GM21529 (cell line): ENCODE results near the gene CPXM2.

Experiments used
- ATAC-seq: cut with Tn5 transposase; IDR thresholded peaks from one replicate; pipeline ENCODE4 v1.9.1; 2021; ENCODE audit not compliant: unreplicated experiment

CPXM2 gene

DNA sequence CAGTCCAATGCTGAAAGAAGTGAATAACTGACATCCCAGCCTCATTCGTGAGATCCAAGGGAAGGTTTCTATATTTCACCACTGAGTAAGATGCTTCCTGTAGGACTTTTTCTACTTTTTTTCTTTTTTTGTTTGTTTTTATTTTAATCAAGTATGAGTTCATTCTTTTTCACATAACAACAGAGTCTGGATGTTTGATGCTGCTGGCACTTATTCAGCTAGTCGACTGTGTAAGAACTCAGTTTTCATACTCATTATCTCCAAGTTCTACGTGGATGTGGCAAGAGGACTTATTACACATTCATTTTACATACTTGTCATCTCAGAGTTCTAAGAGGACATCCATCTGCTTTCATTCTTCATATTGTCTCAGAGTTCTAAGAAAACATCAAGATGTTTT lies 86.9 kb downstream of the CPXM2 start:
- ATAC-seq: no peak

DNA sequence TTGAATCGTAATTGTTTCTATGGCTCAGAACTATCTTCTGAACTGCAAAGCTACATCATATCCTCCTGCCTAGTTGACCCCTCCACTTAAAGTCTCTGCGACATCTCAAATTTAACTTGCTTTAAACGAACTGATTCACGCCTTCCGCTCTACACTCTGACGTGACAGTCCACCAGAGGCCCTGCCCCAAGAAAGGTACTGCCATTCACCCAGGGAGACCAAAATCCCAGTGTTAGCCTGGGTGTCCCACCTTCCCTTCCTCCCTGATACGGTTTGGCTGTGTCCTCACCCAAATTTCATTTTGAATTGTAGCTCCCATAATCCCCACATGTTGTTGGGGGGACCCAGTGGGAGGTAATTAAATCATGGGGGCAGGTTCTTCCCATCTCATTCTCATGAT lies 90.8 kb downstream of the CPXM2 start:
- ATAC-seq: no peak

DNA sequence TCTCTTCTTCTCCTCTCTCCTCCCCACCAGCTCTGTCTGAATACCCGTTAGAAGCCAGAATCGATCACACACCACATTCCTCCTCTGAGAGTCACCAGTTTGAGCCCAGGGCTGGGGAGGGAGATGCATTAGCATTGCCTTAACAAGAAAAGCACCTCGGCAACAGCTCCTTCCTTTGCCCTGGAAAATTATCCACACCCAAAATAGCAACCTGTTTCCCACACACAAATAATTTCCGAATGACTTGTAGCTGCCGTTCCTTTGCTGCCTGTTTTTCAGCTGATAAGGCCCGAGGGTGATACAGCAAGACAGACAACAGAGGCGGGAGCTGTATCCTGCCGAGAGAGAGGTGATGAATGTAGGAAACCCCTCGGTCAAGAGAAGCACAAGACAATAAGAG lies 91.3 kb downstream of the CPXM2 start:
- ATAC-seq: no peak

DNA sequence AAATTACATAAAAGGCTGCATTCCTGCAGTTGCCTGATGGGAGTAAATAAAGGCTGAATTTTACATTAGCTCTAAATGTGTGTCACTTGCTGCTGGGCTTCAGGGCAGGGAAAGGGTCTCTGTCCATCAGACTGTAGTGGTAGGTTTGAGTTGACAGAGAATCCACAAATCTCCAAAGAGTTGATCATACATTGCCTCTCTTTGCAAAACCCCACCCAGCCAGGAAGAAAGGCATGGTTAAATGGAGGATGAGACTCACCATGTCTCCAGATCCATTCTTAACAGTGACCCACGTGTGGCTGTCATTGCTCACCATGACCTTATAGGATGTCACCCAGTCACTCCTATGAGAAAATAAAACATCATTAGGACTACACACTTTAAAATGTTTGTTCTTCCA lies 92.8 kb downstream of the CPXM2 start:
- ATAC-seq: no peak

DNA sequence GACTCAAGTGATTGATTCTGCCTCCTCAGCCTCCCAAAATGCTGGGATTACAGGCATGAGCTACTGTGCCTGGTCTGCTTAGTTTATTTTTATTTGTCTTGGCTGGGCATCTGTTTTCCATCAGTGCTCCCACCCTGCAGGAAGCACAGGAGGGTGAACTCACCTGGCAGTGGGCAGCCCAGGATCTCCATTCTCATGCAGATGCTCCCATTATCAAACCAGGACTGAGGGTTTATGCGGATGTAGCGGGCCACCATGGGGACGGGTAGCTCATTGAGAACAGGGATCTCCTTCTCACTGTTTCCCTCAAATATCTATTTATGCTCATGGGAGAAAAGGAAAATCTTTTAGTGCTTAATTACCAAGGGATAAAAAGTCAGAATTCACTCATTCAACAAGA lies 93.8 kb downstream of the CPXM2 start:
- no peak for ATAC-seq

DNA sequence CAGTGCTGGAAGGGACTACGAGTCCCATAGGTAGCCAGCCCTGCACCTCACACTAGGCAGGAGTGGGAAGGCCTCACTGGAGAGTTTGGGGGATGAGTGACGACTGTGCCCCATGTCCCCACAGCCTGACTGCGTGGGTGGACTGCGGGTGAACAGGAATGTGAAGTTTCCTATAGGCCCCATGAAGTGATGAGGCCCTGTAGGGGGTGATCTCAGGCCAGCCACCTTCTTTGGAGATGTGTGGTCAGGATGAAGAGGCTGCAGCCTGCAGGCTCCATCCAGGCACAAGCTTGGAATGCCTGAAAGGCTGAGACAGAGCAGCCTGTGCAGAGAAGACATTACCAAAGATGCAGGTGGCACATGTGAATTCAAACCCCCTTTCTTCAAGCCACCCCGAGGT lies 94.9 kb downstream of the CPXM2 start:
- ATAC-seq: no peak

DNA sequence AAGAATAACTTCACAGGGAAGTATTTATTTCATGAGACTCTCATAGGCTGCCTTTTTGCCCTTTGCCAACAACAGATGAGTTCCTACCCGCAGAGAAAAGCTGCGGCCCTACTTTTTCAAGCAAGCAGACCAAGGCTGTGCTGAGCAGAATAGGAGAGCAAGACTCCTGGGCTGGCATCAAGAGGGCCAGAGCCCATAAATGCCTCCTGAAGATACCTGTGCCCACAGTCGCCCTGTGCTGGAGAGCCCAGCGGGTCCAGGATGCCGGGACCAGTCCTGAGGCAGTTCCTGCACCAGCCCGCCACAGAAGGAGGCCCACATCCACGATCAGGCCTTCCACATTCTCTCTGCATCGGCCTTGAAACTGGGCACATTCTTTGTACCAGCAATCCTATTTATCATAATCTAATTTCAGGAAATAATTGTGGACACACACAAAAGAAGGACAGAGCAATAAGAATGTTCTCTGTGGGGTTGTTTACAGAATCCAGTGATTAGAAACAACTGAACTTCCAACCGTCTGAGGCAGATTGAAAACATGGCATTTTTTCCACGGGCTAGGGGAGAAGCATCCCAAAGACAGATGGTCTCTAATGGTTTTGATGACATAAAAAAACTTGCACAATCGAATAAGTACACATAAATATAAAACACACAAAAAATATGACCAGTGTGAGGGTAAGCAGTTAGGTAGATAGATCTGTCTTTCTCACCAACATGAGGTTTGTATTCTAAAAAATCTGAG lies 95.6 kb downstream of the CPXM2 start:
- no peak for ATAC-seq

DNA sequence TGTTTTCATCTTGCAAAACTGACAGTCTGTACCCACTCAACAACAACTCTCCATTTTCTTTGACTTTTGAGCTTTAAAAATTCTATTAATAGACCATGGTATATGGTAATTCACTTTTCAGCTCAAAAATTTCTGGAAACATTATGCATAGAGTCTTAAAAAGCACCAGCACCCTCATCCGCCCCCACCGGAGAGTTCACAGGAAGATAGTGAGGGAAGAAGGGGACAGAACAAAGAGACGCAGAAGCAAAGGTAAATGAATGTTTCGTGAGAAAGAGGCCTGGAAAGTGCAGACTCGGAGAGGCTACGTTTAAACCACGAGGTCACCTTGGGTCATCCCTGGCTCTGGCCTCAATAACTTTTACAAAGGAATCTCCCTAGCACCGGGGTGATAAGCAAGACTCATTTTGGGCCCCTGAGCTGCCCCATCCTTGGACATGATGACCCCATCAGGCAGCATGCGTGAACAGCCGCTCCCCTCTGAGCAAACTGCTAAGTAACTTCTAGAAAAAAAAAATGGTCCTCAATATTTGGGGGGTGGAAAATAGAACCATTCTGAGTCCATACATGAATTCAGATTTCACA lies 96.3 kb downstream of the CPXM2 start:
- no peak for ATAC-seq

DNA sequence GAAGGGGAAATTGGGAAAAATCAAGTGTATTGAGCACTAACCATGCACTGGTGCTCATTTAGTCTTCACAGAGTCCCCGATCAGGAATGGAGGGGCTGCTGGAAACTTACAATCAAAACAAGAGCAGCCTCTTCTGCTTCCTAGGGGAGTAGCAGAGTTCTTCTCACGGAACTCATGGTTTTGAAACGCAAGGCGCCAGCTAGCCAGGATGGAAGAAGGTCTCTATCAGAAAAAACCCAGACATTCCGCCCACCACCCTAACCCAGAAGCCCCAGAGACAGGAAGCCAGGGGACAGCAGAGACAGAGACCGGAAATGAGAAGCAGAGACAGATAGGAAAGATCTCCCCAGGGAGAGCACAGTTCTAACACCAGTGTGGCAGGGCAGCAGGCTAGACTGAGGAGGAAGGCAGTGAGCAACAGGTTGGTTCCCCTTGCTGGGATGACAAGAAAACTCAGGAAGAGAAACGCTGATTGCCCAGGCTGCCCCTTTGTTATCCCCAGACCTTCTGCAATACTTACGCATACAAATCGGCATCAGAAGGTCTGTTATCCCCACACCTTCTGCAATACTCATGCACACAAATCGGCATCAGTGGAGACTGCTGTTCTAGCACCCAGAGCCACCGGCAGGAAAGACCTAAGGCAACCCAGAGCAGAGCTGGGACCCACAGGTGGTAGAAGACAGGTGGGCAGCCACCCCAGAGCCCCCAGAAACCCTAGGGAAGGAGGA lies 99.2 kb downstream of the CPXM2 start:
- ATAC-seq: no peak

DNA sequence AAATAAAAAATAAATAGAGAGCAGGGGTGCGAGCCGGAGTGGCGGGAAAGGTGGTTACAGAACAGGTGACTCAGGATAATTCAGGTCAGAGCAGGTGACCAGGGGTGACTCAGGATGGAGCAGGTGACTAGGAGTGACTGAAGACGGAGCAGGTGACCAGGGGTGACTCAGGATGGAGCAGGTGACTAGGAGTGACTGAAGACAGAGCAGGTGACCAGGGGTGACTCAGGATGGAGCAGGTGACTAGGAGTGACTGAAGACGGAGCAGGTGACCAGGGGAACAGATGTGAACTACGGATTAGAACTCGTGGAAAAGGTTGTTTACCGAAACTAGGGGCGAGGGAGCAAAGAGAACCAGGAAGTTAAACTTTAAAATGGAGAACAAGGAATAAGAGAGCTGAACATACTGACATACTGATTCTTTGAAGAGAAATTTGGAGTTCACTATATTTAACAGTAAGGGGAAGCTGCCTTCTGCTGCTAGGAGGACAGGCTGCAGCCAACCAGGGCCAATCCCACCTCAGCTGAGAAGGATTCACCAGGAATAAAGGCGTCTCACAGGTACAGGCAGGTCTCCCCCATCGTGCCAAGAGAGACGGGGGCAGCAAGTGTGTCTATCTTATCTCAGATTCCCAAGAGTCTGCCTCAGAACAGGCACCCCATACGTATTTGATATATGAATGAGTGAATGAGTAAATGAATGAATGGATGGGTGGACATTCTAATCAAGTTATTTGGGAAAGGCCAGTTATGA lies 101.3 kb downstream of the CPXM2 start:
- no peak for ATAC-seq

DNA sequence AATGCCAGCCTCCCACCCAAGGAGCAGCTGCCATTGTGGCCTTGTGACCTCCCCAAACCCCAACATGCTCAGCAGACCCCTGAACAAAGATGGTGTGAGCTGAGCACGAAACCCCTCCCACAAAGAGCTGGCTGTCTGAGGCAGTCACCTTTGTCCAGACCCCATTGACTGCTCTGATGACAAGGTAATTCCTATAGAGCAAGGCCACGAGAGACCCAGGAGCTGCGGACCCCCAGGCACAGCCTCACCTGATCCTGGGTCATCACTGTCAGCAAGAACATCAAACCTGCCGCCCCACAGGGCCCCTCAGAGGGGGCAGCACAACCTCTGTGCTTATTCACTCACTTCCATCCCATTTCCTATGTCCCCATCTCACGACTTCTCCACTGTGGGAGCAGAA lies 102.6 kb downstream of the CPXM2 start:
- ATAC-seq: no peak

DNA sequence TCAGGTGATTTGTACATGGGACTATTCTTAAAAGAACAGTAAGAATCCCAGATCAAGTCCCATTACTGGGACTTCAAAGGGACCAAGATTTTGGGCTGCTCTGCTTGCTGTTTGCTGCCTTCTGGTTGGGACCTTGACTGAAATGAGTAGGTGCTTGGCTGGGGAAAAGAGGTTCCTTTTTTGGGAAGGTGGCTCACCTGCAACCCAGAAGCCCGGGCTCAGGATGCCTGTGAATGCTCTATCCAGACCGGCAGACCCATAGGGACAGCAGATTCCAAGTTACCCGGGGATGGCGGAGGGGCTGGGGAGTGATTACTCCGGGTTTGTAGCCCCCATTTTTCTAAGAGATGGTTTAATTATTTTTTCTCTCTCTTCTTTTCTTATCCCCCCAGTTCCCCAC lies 104.0 kb downstream of the CPXM2 start:
- ATAC-seq: no peak

DNA sequence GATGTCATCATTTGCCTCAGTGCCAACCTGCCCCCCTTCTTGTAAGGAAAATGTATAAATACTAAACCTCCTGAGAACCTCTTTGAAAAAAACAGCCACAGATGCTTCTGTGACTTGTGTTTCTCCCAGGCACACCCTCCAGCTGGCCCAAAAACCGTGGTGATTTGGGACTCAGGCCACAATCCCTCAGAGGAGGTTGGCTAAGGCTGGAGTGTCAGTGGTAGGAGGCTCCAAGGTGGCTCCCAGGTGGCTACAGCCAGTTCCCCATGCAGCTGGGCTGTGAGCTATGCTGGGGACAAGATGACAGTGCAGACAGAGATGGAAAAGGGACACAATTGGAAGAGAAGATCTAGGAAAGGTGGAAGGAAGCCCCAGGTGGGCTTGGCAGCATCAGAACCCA lies 104.7 kb downstream of the CPXM2 start:
- no peak for ATAC-seq

DNA sequence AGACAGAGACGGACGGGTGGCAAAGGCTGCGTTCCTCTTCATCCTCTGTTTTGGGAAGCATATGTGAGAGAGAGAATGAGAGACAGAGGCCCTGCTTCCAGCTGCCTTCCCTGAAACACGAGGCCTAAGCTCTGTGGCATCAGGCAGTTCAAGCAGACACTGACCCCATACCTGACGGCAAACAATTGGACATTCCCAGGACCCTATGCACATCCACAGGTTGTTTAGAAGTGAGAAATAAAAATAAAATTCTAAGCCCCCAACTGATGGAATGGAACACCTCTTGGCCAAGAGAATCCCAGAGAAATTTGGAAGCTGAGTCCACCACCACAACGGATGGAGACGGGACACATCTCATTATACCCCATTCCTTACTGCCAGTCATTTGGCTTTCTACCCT lies 105.3 kb downstream of the CPXM2 start:
- no peak for ATAC-seq

DNA sequence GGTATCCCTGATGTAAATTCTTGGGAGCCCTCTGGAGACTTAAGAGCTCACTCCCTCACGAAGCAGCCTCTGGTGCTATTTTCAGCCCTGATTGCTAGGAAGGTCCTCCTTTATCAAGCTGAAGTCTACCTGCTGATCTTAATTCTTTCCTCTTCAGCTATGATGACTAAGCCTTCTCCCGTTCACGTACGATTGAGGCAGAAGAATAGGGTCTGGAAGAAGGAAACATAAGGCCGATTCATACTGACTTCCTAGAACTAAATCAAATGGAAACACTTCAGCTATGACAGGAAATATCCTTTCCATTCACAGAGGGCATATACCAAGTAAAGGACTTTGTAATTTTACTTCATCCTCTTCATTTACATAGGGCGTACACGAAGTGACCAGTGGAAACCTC lies 107.0 kb downstream of the CPXM2 start:
- no peak for ATAC-seq

DNA sequence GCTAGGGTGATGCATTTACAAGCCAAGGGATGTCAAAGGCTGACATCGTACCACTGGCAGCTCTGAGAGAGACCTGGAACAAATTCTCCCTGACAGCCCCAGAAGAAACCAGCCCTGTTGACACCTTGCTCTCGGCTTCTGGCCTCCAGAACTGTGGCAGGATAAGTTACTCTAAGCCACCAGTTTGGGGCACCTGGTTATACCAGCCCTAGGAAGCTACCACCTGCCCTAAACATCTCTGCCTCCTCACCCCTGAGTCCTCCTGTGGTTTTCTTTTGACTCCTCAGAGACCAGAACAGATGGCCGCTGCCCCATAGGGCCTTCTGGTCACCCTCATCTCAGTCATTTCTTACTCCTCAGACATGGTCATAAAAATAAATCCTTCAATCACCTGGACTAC lies 107.4 kb downstream of the CPXM2 start:
- no peak for ATAC-seq

DNA sequence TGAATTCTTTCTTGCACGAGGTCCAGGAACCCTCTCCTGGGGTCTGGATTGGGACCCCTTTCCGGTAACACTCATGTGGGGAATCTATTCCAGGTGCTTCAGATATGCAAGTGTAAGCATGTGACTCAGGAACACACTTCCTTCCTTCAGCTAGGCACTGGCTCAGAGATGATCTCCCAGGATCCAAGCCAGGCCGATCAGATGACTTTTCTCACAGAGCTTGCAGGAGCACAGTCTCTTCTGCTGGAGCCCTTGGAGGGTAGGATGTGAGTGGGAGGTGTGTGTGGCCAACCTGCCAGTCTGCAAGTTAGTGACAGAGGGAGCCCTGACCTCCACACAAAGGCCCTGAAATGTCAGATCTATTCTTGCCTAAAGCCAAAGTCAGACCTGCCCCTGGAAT lies 108.3 kb downstream of the CPXM2 start:
- no peak for ATAC-seq

DNA sequence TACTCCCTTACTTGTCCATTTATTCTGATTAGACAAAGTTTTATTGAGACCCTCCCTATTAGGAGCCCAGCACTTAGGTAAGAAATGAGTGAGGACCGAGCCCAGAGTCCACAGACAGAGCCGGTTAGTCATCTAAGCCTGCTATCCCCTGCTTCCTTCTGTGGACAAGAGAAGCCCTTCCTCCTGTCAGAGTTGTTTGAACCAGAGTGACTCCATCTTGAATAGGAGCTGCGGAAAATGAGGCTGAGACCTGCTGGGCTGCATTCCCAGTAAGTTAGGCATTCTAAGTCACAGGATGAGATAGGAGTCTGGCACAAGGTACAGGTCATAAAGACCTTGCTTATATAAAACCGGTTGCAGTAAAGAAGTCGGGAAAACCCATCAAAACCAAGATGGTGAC lies 109.1 kb downstream of the CPXM2 start:
- no peak for ATAC-seq

DNA sequence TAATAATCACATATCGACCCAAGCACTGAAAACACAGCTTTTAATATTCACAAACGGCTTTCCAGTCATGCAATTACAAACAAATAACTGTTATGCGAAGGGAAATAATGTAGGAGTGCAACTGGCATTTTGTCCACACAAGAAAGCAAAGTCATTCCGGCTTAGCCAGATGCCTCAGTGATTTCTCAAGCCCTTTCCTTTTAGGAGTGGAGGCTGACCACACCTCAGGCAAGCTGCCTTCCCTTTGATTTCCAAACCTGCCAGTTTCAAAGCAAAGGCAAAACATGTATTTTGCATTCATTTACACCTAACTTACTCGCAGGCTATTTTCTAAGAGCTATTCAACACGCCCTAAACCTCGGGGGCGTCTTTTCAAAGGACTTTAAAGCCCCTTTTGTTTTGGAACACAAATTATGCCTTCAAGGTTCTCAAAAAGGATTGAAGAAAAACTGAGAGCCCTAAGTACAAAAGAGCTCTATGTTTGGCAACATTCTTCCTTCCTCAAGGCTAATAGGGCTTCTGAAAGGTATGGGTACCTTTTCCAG lies 109.6 kb downstream of the CPXM2 start:
- no peak for ATAC-seq

DNA sequence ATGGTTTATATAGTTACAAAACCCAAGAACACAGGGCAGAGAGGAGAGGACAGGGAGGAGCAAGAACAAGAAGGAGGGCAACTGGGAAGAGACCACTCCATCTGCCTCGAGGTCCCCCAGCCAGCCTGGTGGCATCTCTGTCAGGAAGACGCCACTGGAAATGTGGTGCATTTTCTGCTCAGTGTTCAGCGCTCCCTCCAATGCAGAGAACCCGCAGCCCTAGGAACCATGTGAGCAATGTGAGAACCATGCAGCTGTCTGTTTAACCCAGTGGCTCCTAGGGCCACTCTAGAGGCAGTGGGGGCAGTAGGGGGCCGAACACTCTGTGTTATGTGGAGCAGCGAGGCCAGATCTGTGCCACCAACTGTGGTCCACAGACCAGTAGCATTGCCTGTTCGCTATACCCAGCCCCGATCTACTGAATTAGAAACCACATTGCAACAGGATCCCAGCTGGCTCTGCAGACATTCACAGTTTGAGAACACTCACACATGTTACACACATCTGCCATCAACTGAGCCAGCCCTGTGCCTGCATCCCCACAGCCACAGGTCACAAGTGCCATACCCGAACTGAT lies 110.2 kb downstream of the CPXM2 start:
- ATAC-seq: no peak
